IMR-90 (cell line): Measurements from ENCODE around the gene DSCAML1. TPM values are rescaled to one million over a fixed set of nuclear protein-coding genes. Genes with fewer than 3 reads are reported as not detected.

ENCODE experiments used
- ATAC-seq: fragments of 200-7000 bp; cut with Tn5 transposase; 2 replicates; pipeline ENCODE4 v1.9.1; 2020; ENCODE audit warnings: low read depth, mild to moderate bottlenecking, moderate library complexity
- BruUV-seq: library from RNA; stranded (reverse); fragments of 400-500 nt; replicated peaks from 2 replicates; lab custom pipeline; 2021; lab: Mats Ljungman, UMichigan
- CTCF ChIA-PET: fragments of 300-600 bp; formaldehyde crosslinking; extraction: SDS; loops from one replicate; lab custom pipeline; 2021; ENCODE audit warnings: antibody characterized with exemption; lab: Yijun Ruan, JAX
- POLR2A ChIA-PET: fragments of 300-600 bp; sonication (Branson Sonifier 250); formaldehyde crosslinking; loops from one replicate; lab custom pipeline; 2022; ENCODE audit warnings: antibody characterized with exemption; ENCODE audit not compliant: unreplicated experiment; lab: Charles Lee
- DNase-seq: peaks from one replicate; pipeline ENCODE4 v3.0.0; 2013
- H2AFZ ChIP-seq: replicated peaks from 2 replicates; pipeline ENCODE3; 2013; ENCODE audit warnings: low read length, mild to moderate bottlenecking; ENCODE audit not compliant: poor library complexity
- H2AK5ac ChIP-seq: 2 replicates; pipeline ENCODE4 v1.6.1; 2013; ENCODE audit warnings: low read depth, low read length, inconsistent platforms
- H2AK9ac ChIP-seq: replicated peaks from 2 replicates; pipeline ENCODE3; 2013; ENCODE audit warnings: mild to moderate bottlenecking, low read depth, low read length, moderate library complexity; ENCODE audit not compliant: poor library complexity
- H2BK120ac ChIP-seq: 2 replicates; pipeline ENCODE4 v1.6.1; 2013; ENCODE audit warnings: low read depth, low read length, inconsistent platforms
- H2BK15ac ChIP-seq: 3 replicates; pipeline ENCODE4 v1.6.1; 2013; ENCODE audit warnings: low read depth, low read length, inconsistent platforms
- H2BK20ac ChIP-seq: 2 replicates; pipeline ENCODE4 v1.6.1; 2013; ENCODE audit warnings: low read depth, mild to moderate bottlenecking, inconsistent platforms, low read length, moderate library complexity
- H2BK5ac ChIP-seq: 2 replicates; pipeline ENCODE4 v1.6.1; 2013; ENCODE audit warnings: mild to moderate bottlenecking, low read depth, low read length, inconsistent platforms; ENCODE audit not compliant: poor library complexity, severe bottlenecking
- H3K14ac ChIP-seq: replicated peaks from 2 replicates; pipeline ENCODE4 v1.6.1; 2013; ENCODE audit warnings: low read depth, low read length, inconsistent platforms
- H3K18ac ChIP-seq: 2 replicates; pipeline ENCODE4 v1.6.1; 2013; ENCODE audit warnings: low read depth, low read length, control low read depth
- H3K23ac ChIP-seq: 2 replicates; pipeline ENCODE4 v1.6.1; 2013; ENCODE audit warnings: low read depth, low read length, inconsistent platforms
- H3K27ac ChIP-seq: 2 replicates; pipeline ENCODE4 v1.5.1; 2013; ENCODE audit warnings: mild to moderate bottlenecking, control low read depth, low read length; ENCODE audit not compliant: insufficient read depth
- H3K27me3 ChIP-seq: 2 replicates; pipeline ENCODE4 v1.6.1; 2013; ENCODE audit warnings: low read length; ENCODE audit not compliant: control insufficient read depth, insufficient read depth
- H3K36me3 ChIP-seq: 2 replicates; pipeline ENCODE4 v1.6.1; 2013; ENCODE audit warnings: low read length, mixed read lengths; ENCODE audit not compliant: control insufficient read depth, insufficient read depth
- H3K4ac ChIP-seq: 2 replicates; pipeline ENCODE4 v1.6.1; 2013; ENCODE audit warnings: low read depth, low read length, inconsistent platforms
- H3K4me1 ChIP-seq: 2 replicates; pipeline ENCODE4 v1.6.1; 2013; ENCODE audit warnings: low read length, mixed read lengths; ENCODE audit not compliant: control insufficient read depth, insufficient read depth
- H3K4me2 ChIP-seq: 2 replicates; pipeline ENCODE4 v1.6.1; 2013; ENCODE audit warnings: low read depth, mild to moderate bottlenecking, control low read depth, low read length, moderate library complexity
- H3K4me3 ChIP-seq: 2 replicates; pipeline ENCODE4 v1.5.1; 2013; ENCODE audit warnings: low read depth, mild to moderate bottlenecking, control low read depth, low read length, moderate library complexity; ENCODE audit not compliant: insufficient read depth
- H3K56ac ChIP-seq: 2 replicates; pipeline ENCODE4 v1.6.1; 2013; ENCODE audit warnings: low read length, inconsistent platforms; ENCODE audit not compliant: insufficient read depth; ENCODE audit errors: extremely low read depth
- H3K79me1 ChIP-seq, 2 experiments: 2 replicates each; pipeline ENCODE4 v1.6.1; 2013; ENCODE audit warnings: low read length in 2 of 2, inconsistent platforms in 1 of 2, low read depth in 1 of 2
- H3K9ac ChIP-seq: 2 replicates; pipeline ENCODE4 v1.6.1; 2013; ENCODE audit warnings: low read depth, low read length, control low read depth
- H3K9me1 ChIP-seq: 2 replicates; pipeline ENCODE4 v1.6.1; 2013; ENCODE audit warnings: low read length, inconsistent platforms; ENCODE audit not compliant: insufficient read depth
- H3K9me3 ChIP-seq: 2 replicates; pipeline ENCODE4 v1.6.1; 2013; ENCODE audit warnings: low read length; ENCODE audit not compliant: control insufficient read depth, insufficient read depth
- H4K20me1 ChIP-seq: 2 replicates; pipeline ENCODE4 v1.6.1; 2013; ENCODE audit warnings: low read length, inconsistent platforms; ENCODE audit not compliant: insufficient read depth
- H4K5ac ChIP-seq: 2 replicates; pipeline ENCODE4 v1.6.1; 2013; ENCODE audit warnings: mild to moderate bottlenecking, low read depth, low read length, control low read depth
- H4K8ac ChIP-seq, 2 experiments: 2 replicates each; pipeline ENCODE4 v1.6.1; 2013; ENCODE audit warnings: low read depth in 2 of 2, low read length in 2 of 2, control low read depth in 1 of 2, inconsistent platforms in 1 of 2
- H4K91ac ChIP-seq: 2 replicates; pipeline ENCODE4 v1.6.1; 2013; ENCODE audit warnings: low read depth, low read length, inconsistent platforms; ENCODE audit not compliant: insufficient read depth
- FOS ChIP-seq: fragments of 150-350 bp; IDR thresholded peaks from 2 replicates; pipeline ENCODE4 v1.6.1; 2016; ENCODE audit warnings: low read depth, low read length
- RFX5 ChIP-seq: IDR thresholded peaks from 2 replicates; pipeline ENCODE4 v1.8.0; 2012; ENCODE audit warnings: low read depth, mild to moderate bottlenecking, low read length, moderate library complexity
- WGBS, 2 experiments: methylation state at CpG; one replicate each; pipeline versions ENCODE4 v1.1.5 to v1.1.7; 2013; ENCODE audit warnings: missing lambda C conversion rate in 2 of 2; ENCODE audit not compliant: insufficient read length in 1 of 2; ENCODE audit errors: extremely low coverage in 2 of 2; 5-methylcytosine and 5-hydroxymethylcytosine counted together
- dilution Hi-C: fragments of 300-500 bp; cut with HindIII; formaldehyde crosslinking; loops from one replicate; pipeline ENCODE4 v1.14.3; 2018; ENCODE audit warnings: low sequenced_read_pairs; ENCODE audit not compliant: unreplicated experiment
- in situ Hi-C: fragments of 300-500 bp; cut with MboI; formaldehyde crosslinking; loops from 3 replicates; pipeline ENCODE4 v1.14.3; 2019; ENCODE audit warnings: low sequenced_read_pairs, inconsistent platforms, mixed read lengths
- intact Hi-C: fragments of 100-400 bp; cut with micrococcal nuclease; formaldehyde crosslinking; loops from 2 replicates; pipeline ENCODE4 v1.10.0; 2022
- polyA plus RNA-seq, 3 experiments: library from polyadenylated mRNA; depleted of rRNA; stranded (reverse); fragments of >200 nt; gene quantifications; 2 replicates each; pipeline ENCODE4 v1.2.3, GENCODE V29; 2012; ENCODE audit warnings: low replicate concordance in 1 of 3
- total RNA-seq: library from RNA; depleted of rRNA; stranded (reverse); fragments of >200 nt; gene quantifications from 2 replicates; pipeline ENCODE4 v1.2.3, GENCODE V29; 2012
- TF ChIP-seq, protein P1 (sequence below): conservative IDR thresholded peaks from 2 replicates; pipeline ENCODE4 v1.5.1; 2012; ENCODE audit warnings: mild to moderate bottlenecking, low read depth, low read length, improper control_type of control experiment

Gene DSCAML1
- total and polyA plus RNA-seq, 2 of the 4 experiments (the other 2 are of a cell fraction) = not detected

DNA sequence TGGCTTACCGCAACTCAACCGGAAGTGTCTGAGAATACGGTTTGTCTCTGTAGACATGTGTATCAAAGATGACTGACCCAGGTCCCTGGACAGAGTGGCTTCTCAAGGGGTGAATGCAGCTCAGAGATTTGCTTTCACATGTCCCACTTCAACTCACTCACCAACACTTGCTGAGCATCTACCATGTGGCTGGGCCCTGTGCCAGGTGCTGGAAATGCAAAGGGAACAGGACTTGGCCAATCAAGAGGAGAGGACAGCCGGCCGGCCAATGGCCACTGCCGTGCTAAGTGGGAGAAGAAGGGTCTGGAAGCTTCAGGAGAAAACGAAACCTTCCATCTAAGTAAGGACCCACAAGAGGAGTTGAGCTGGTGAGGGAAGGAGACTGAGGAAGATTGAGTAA is 318.1 kb downstream of the DSCAML1 start:
- POLR2A ChIA-PET = no interaction called here

More for the DNA sequence above, 318.1 kb downstream of the DSCAML1 start:
- Histone ChIP-seq H3K56ac (no peak overlapping the region), H3K18ac (no peak overlapping the region), H3K27me3 (peaks cover 6% of the 10 kb centered on the region), H3K9me3 (no peaks in the 10 kb centered on the region), H3K4me3 (no peak overlapping the region), H3K79me1 (no peaks in the 10 kb centered on the region), H2BK15ac (no peak overlapping the region), H3K4me2 (no peak overlapping the region), H3K27ac (no peak overlapping the region), H3K36me3 (no peaks in the 10 kb centered on the region), H4K8ac (no peak overlapping the region), H2AK9ac (no peak overlapping the region), H2AFZ (no peak overlapping the region), H4K20me1 (no peaks in the 10 kb centered on the region), H3K14ac (no peak overlapping the region), H3K9ac (no peak overlapping the region), H3K23ac (no peak overlapping the region), H2AK5ac (no peak overlapping the region), H3K4me1 (no peaks in the 10 kb centered on the region), H2BK20ac (no peak overlapping the region), H2BK120ac (no peak overlapping the region), H3K9me1 (no peaks in the 10 kb centered on the region), H4K5ac (no peak overlapping the region), H2BK5ac (no peak overlapping the region), H4K91ac (no peak overlapping the region), H3K4ac (no peak overlapping the region)
- no peak for ATAC-seq
- WGBS, 2 experiments = no CpG with 5 or more reads among the region's 7 CpGs
- no peak for TF ChIP-seq FOS
- TF ChIP-seq RFX5 = no peak
- TF ChIP-seq, protein P1, sequence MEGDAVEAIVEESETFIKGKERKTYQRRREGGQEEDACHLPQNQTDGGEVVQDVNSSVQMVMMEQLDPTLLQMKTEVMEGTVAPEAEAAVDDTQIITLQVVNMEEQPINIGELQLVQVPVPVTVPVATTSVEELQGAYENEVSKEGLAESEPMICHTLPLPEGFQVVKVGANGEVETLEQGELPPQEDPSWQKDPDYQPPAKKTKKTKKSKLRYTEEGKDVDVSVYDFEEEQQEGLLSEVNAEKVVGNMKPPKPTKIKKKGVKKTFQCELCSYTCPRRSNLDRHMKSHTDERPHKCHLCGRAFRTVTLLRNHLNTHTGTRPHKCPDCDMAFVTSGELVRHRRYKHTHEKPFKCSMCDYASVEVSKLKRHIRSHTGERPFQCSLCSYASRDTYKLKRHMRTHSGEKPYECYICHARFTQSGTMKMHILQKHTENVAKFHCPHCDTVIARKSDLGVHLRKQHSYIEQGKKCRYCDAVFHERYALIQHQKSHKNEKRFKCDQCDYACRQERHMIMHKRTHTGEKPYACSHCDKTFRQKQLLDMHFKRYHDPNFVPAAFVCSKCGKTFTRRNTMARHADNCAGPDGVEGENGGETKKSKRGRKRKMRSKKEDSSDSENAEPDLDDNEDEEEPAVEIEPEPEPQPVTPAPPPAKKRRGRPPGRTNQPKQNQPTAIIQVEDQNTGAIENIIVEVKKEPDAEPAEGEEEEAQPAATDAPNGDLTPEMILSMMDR = no peak
- dilution Hi-C loops (no loop called here), intact Hi-C loops (no loop called here), in situ Hi-C loops (no loop called here)
- CTCF ChIA-PET = no interaction called here
- DNase-seq = no peak
- BruUV-seq = no TSS peak
